ENCODE data around the gene SCGB3A1. TPM values are rescaled to one million over a fixed set of nuclear protein-coding genes. Genes with fewer than 3 reads are reported as not detected.

Gene SCGB3A1
- polyA plus RNA-seq, 1 donor from 2014 or later = not detected

DNA sequence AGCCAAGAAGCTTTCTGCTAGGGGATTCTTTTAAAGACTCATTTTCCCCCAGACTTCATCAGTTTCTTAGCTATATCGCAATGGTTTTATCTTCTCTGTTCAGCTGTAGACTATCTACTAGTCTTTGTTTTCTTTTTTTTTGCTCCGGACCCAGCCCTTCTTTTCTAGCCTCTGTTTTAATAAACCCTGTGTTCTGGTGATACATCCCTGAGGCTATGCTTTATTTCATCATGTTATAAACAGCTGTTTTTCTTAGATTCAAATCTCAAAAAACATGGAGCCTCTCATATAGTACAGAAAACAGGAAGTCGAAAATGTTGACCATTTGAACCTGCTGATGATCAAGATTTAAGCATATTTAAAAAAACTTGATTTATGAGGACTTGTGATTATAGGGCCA is 37.8 kb downstream of the SCGB3A1 start:
- Mint-ChIP-seq H3K27me3 (no peaks in the 10 kb centered on the region), H3K36me3 (peaks cover 22% of the 10 kb centered on the region), H3K9me3 (no peaks in the 10 kb centered on the region), H3K4me1 (peaks cover 2 to 7% (median 4%) of the 10 kb centered on the region in 3 donors), H3K4me3 (no peak overlapping the region), H3K27ac (no peak overlapping the region)

DNA sequence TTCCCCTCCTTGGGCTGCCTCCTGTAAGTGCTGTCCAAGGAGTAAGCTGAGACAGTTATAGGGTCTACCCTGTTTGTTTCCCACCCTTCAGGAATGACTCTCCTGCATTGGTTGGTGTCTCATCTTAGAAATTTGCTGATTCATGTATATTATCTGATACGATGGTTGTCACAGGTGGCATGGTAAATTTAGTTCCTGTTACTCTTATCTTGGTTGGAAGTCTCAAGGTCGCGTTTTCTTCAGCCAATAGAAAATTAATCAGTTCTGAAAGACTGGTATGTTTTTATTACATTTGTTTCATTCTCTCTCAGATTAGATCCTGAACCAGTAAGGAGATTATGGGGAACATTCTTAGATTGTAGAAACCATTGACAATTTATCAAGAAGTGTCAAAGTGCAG is 42.7 kb downstream of the SCGB3A1 start:
- Mint-ChIP-seq H3K36me3 (peaks cover 21% of the 10 kb centered on the region), H3K4me3 (no peak overlapping the region), H3K27me3 (no peaks in the 10 kb centered on the region), H3K27ac (no peak overlapping the region), H3K9me3 (no peaks in the 10 kb centered on the region), H3K4me1 (peaks cover 4 to 12% (median 4%) of the 10 kb centered on the region in 3 donors)

DNA sequence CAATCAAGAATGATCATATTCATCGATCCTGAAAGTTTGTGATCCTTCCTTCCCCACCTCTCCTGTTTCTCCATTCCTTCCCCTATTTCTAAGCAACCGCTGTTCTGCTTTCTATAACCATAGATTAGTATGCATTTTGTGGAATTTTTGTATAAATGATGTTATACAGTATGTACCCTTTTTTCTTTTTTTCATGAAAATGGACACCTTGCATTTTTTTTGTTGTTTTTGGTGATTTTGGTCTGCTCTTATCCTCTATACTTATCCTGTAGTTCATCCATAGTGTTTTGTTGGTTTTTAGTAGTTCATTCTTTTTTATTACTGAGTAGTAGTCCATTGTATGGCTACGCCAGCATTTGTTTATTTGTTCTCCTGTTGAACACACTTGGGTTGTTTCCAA is 46.1 kb downstream of the SCGB3A1 start:
- peaks cover 5 to 17% (median 10%) of the 10 kb centered on the region in 3 donors for H3K4me1 Mint-ChIP-seq

GRCh38 chr5:180541710-180542109 is 49.6 kb downstream of the SCGB3A1 start:
- H3K4me1 Mint-ChIP-seq = peaks cover 8 to 24% (median 10%) of the 10 kb centered on the region in 3 donors
- H3K9me3 Mint-ChIP-seq = no peaks in the 10 kb centered on the region
- H3K4me3 Mint-ChIP-seq = no peak overlapping the region
- no peaks in the 10 kb centered on the region for H3K27me3 Mint-ChIP-seq
- H3K27ac Mint-ChIP-seq = no peak overlapping the region
- H3K36me3 Mint-ChIP-seq = peaks cover 34% of the 10 kb centered on the region

More for the DNA sequence above, 46.1 kb downstream of the SCGB3A1 start:
- no peaks in the 10 kb centered on the region for H3K27me3 Mint-ChIP-seq
- peaks cover 19% of the 10 kb centered on the region for H3K36me3 Mint-ChIP-seq
- H3K9me3 Mint-ChIP-seq = no peaks in the 10 kb centered on the region
- H3K4me3 Mint-ChIP-seq = no peak overlapping the region
- H3K27ac Mint-ChIP-seq = peak overlapping the region in 1 of 3 donors; percentile 9

Other genes starting within 250 kb of the SCGB3A1 start
- gene GFPT2, start 238.2 kb downstream of the SCGB3A1 start, polyA plus RNA-seq = 0.19 TPM
- 6.3 TPM for gene CNOT6, start 97.1 kb downstream of the SCGB3A1 start, polyA plus RNA-seq
- gene FLT4, start 58.1 kb upstream of the SCGB3A1 start, polyA plus RNA-seq = 0.56 TPM
- not detected for gene OR2Y1, start 148.6 kb upstream of the SCGB3A1 start, polyA plus RNA-seq
- gene MGAT1, start 211.3 kb upstream of the SCGB3A1 start, polyA plus RNA-seq = 101 TPM

Measured in IgD-negative memory B cell (primary cell).